DND-41 (cell line): ENCODE results near the gene ASCC2.

Source experiments
- ATAC-seq: fragments of 200-7000 bp; cut with Tn5 transposase; 3 replicates; pipeline ENCODE4 v1.9.1; 2021; ENCODE audit warnings: low read depth; ENCODE audit not compliant: insufficient read depth
- DNase-seq: peaks from one replicate; pipeline ENCODE4 v3.0.0-alpha.2; 2020
- H2AFZ ChIP-seq: 2 replicates; pipeline ENCODE4 v1.6.0; 2012; ENCODE audit warnings: low read depth, low read length
- H3K27ac ChIP-seq: 2 replicates; pipeline ENCODE4 v1.5.1; 2012; ENCODE audit warnings: low read length, inconsistent platforms
- H3K27me3 ChIP-seq: fragments of 200-600 bp; sonication (generic); 2 replicates; pipeline ENCODE4 v1.6.0; 2012; ENCODE audit warnings: low read length, mild to moderate bottlenecking, inconsistent platforms; ENCODE audit not compliant: insufficient read depth, poor library complexity
- H3K36me3 ChIP-seq: 2 replicates; pipeline ENCODE4 v1.5.1; 2012; ENCODE audit warnings: low read length, inconsistent platforms; ENCODE audit not compliant: insufficient read depth
- H3K4me1 ChIP-seq: 2 replicates; pipeline ENCODE4 v1.5.1; 2012; ENCODE audit warnings: mild to moderate bottlenecking, low read length; ENCODE audit not compliant: insufficient read depth
- H3K4me2 ChIP-seq: 2 replicates; pipeline ENCODE4 v1.6.0; 2012; ENCODE audit warnings: mild to moderate bottlenecking, moderate library complexity, low read length, inconsistent platforms; ENCODE audit not compliant: insufficient read depth
- H3K4me3 ChIP-seq, 2 experiments: fragments of 200-600 bp in 1 of 2; shearing (Covaris generic) in 1 of 2; 2 replicates each; pipeline ENCODE4 v1.5.1; 2012 to 2016; ENCODE audit warnings: inconsistent platforms in 2 of 2, low read length in 2 of 2, mild to moderate bottlenecking in 2 of 2, low read depth in 1 of 2, moderate library complexity in 1 of 2
- H3K79me2 ChIP-seq: 2 replicates; pipeline ENCODE4 v1.6.0; 2012; ENCODE audit warnings: low read length, inconsistent platforms; ENCODE audit not compliant: insufficient read depth
- H3K9ac ChIP-seq: 2 replicates; pipeline ENCODE4 v1.6.0; 2012; ENCODE audit warnings: low read depth, mild to moderate bottlenecking, inconsistent platforms, low read length, moderate library complexity
- H3K9me3 ChIP-seq: 2 replicates; pipeline ENCODE4 v1.5.1; 2012; ENCODE audit warnings: low read length, moderate library complexity, mild to moderate bottlenecking, inconsistent platforms; ENCODE audit not compliant: insufficient read depth, severe bottlenecking
- H4K20me1 ChIP-seq: 2 replicates; pipeline ENCODE4 v1.6.0; 2012; ENCODE audit warnings: low read length; ENCODE audit not compliant: insufficient read depth
- CTCF ChIP-seq: IDR thresholded peaks from 2 replicates; pipeline ENCODE4 v1.5.1; 2012; ENCODE audit warnings: borderline replicate concordance, low read length, moderate library complexity, mild to moderate bottlenecking; ENCODE audit not compliant: poor library complexity, severe bottlenecking; ENCODE audit errors: extremely low read depth
- EZH2 ChIP-seq: IDR thresholded peaks from 3 replicates; pipeline ENCODE4 v1.6.1; 2012; ENCODE audit warnings: borderline replicate concordance, low read depth, mild to moderate bottlenecking, moderate library complexity, low read length, inconsistent platforms; ENCODE audit not compliant: severe bottlenecking

The ASCC2 gene

DNA sequence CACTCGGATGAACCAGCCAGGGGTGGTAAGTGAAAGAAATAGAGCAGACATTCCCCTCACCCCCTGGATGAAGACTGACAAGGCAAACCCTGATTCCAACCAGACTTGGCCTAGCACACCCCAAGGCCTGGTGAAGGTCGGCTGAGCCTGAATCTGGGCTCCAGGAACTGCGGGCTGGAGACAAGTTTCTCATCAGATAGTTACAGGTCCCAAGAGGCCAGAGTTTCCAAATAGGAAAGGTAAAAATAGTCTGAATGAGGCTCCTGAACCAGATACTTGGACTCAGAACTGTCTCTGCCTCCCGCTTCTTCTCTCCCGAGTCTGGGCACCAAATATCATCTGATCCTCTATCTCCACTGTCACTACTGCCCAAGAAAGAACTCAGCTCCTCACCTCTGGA is 79.1 kb downstream of the ASCC2 start:
- Histone ChIP-seq H3K4me2 (no peak overlapping the region), H3K9ac (no peak overlapping the region)

DNA sequence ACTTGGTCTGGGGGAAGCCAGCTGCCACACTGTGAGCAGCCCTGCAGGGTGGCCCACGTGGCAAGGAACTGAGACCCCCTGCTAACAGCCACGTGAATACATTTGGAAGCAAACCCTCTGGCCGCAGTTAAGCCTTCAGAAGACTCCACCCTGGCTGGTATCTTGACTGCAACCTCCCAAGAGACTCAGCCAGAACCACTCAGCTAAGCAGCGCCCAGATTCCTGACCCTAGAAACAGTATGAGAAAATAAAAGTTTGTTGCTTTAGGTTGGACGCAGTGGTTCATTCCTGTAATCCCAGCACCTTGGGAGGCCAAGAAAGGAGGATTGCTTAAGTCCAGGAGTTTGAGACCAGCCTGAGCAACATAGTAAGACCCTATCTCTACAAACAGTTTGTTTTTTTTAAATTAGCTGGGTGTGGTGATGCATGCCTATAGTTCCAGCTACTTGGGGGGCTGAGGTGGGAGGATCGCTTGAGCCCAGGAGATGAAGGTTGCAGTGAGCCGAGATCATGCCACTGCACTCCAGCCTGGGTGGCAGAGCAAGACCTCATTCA is 79.9 kb downstream of the ASCC2 start:
- ATAC-seq, result no peak
- H3K9me3 ChIP-seq, result no peaks in the 10 kb centered on the region
- no peak for DNase-seq
- no peak overlapping the region for H3K27ac ChIP-seq
- H3K4me2 ChIP-seq, result no peak overlapping the region
- no peak overlapping the region for H3K9ac ChIP-seq
- no peak overlapping the region for H2AFZ ChIP-seq
- 0 out of 2 replicates have a peak, but pooled peaks cover 3% of the 10 kb centered on the region for H4K20me1 ChIP-seq
- no peaks in the 10 kb centered on the region for H3K4me1 ChIP-seq
- no peaks in the 10 kb centered on the region for H3K27me3 ChIP-seq
- no peak overlapping the region for H3K4me3 ChIP-seq
- no peaks in the 10 kb centered on the region for H3K36me3 ChIP-seq
- TF ChIP-seq EZH2 (no peak), CTCF (no peak)
- H3K79me2 ChIP-seq, result 0 out of 2 replicates have a peak, but pooled peaks cover 2% of the 10 kb centered on the region

More for the DNA sequence above, 79.1 kb downstream of the ASCC2 start:
- no peaks in the 10 kb centered on the region for H3K9me3 ChIP-seq
- no peak overlapping the region for H3K27ac ChIP-seq
- no peak for DNase-seq
- H3K4me3 ChIP-seq, result no peak overlapping the region
- TF ChIP-seq EZH2 (no peak), CTCF (no peak)
- 0 out of 2 replicates have a peak, but pooled peaks cover 6% of the 10 kb centered on the region for H3K79me2 ChIP-seq
- peaks cover 2% of the 10 kb centered on the region for H3K4me1 ChIP-seq
- H2AFZ ChIP-seq, result no peak overlapping the region
- H3K36me3 ChIP-seq, result no peaks in the 10 kb centered on the region
- 0 out of 2 replicates have a peak, but pooled peaks cover 3% of the 10 kb centered on the region for H4K20me1 ChIP-seq
- no peaks in the 10 kb centered on the region for H3K27me3 ChIP-seq
- ATAC-seq, result no peak

GRCh38 chr22:29757096-29757495 is 81.0 kb downstream of the ASCC2 start:
- H3K36me3 ChIP-seq, result 0 out of 2 replicates have a peak, but pooled peaks cover 3% of the 10 kb centered on the region
- TF ChIP-seq CTCF (no peak), EZH2 (no peak)
- no peak overlapping the region for H3K4me3 ChIP-seq

More at GRCh38 chr22:29757096-29757495, 81.0 kb downstream of the ASCC2 start:
- Histone ChIP-seq H3K27me3 (no peaks in the 10 kb centered on the region), H3K4me1 (no peaks in the 10 kb centered on the region), H4K20me1 (0 out of 2 replicates have a peak, but pooled peaks cover 3% of the 10 kb centered on the region), H3K4me2 (no peak overlapping the region), H3K27ac (no peak overlapping the region), H3K9ac (no peak overlapping the region), H3K9me3 (no peaks in the 10 kb centered on the region), H3K79me2 (0 out of 2 replicates have a peak, but pooled peaks cover 2% of the 10 kb centered on the region), H2AFZ (no peak overlapping the region)
- DNase-seq (no peak), ATAC-seq (no peak)
